ENCODE results near the gene ARNT2.

The ARNT2 gene

GRCh38 chr15:80514071-80514780 is 110.0 kb downstream of the ARNT2 start:
- no peak for DNase-seq (ENCODE audit: low read depth)

DNA sequence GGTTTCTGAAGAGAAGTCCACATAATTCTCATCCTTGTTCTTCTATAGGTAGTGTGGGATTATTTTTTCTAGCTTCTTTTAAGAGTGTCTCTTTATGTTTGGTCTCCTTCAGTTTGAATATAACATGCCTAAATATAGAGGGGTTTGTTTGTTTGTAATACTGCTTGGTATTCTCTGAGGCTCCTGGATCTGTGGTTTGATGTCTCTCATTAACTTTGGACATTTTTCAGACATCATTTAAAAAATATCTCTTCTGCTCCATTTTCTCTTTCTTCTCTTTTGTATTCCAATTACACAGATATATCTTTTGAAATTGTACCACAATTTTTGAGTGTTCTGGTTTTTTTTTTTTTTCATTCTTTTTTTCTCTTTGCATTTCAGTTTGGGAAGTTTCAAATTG is 113.1 kb downstream of the ARNT2 start:
- no peak for DNase-seq (ENCODE audit: low read depth)

DNA sequence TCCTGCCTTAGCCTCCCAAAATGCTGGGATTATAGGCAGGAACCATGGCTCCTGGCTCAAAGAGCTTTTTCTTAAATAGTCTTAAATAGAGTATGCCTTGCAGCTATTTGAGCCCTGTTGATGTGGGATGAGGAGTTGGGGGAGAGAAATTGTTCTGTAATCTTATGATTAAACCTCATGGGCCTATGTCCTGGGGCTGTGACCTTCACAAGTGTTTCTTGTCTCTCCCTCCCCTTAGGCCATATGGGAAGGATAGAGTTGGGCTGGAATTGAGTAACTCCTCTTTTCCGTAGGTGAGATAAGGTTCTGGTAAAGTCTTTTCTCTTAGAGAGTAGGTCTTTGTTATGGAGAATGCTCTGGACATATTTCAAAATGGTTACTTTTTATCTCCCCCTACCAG is 114.3 kb downstream of the ARNT2 start:
- DNase-seq (ENCODE audit: low read depth): no peak

DNA sequence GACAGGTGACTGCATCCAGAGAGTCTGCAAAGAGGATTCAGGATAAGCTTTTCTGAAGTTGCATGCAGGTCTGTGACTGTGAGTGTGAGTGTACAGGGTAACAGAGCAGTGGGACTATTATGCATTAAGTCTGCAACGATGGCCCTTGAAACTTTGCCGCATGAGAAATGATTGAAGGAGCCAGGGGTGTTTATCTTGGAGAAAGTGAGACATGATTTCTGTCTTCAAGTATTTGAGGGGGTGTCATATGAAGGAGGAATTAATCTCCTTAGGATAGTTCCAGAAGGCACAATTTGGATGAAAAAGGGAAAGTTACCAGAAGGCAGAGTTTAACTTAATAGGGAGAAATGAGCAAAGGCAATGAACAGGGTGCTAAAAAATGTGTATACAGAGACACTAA is 119.6 kb downstream of the ARNT2 start:
- DNase-seq (ENCODE audit: low read depth): no peak

GRCh38 chr15:80525853-80526252 is 121.7 kb downstream of the ARNT2 start:
- DNase-seq (ENCODE audit: low read depth): no peak

GRCh38 chr15:80526556-80527340 is 122.6 kb downstream of the ARNT2 start:
- no peak for DNase-seq (ENCODE audit: low read depth)

- DNase-seq (ENCODE audit: low read depth): no peak
These were observed 123.2 kb downstream of the ARNT2 start for GRCh38 chr15:80527406-80527805.

- no peak for DNase-seq (ENCODE audit: low read depth)
These were observed 123.8 kb downstream of the ARNT2 start for GRCh38 chr15:80527961-80528360.

GRCh38 chr15:80530737-80531365 is 126.7 kb downstream of the ARNT2 start:
- no peak for DNase-seq (ENCODE audit: low read depth)

DNA sequence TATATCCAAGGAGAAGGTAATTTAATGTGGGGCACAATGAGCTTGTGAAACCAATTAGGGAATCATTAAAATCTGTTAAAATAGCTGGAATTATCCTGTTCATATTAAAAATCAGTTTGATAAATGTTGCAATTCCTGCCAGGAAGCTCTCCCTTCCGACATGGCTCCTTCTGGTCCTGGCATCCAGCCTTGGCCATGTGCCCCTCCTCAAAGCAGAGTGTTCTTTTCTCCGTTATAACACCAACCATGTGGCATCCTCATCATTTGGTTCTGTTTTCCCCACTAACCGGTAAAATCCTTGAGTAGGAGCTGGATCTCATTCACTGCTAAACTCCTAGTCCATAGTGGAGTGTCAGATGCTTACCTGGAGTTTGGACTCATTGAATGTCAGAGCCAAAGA is 127.2 kb downstream of the ARNT2 start:
- no peak for DNase-seq (ENCODE audit: low read depth)

DNA sequence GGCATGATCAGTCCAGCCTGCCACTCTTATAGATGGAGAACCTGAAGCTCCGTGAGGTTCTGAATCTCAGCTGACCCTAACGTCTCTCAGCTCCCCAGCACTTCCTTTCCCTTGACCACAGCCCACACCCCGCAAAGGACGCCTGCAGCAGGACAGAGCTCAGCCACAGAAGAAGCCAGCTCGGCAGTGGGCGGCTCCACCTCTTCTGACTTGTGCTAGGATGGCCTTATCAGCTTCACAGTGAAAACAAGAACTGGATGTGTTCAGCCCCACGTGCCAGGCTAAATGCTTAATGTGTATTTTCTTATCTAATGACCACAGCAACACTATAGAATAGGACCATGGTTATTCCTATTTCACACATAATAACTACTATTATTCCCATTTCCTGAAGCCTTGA is 127.6 kb downstream of the ARNT2 start:
- DNase-seq (ENCODE audit: low read depth): no peak

DNA sequence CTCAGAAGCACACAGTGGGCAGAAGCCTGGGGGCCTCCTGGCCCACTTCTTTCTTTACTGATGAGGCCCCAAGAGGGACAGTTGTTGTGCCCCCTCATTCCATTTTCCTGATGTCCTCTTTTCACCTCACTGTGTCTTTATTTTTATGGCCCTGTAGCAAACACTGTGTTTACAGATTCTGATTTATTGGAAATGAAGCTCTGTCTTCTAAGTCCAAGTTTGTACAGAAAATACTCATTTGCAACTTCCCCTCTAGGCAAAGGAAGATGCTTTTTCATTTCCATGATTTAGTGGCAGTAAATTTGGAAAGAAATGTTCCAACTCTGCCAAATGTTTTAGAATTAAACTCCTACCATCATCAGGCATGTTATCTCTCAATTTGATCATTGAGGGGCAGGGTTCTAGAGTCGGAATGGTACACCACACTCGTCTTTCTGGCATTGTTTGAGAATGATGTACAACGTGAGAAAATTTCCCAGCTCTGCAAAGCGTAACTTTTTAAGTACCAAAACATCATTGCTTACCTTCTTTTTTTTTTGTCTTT is 129.7 kb downstream of the ARNT2 start:
- DNase-seq (ENCODE audit: low read depth): no peak

GRCh38 chr15:80536231-80536630 is 132.0 kb downstream of the ARNT2 start:
- DNase-seq (ENCODE audit: low read depth): no peak

DNA sequence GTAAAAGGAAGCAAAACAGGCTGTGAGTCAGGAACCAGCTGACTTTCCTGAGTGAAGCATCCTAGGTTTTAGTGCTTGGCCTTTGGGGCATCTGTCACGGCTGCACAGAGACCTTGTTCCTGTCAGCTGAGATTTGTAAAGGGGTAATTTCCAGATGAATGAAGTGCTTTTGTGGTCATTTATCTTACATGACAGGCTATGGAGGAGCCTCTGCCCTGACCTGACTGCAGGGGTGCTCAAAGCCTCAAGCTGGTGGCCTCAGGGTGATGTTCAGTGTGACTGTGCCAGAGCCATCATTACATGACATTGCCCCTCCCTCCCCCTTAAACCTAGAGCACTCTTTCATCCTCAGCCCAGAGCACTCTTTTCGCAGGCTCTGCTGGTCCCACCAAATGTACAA is 132.5 kb downstream of the ARNT2 start:
- DNase-seq (ENCODE audit: low read depth): no peak

GRCh38 chr15:80545078-80545477 is 140.9 kb downstream of the ARNT2 start:
- DNase-seq (ENCODE audit: low read depth): no peak

- no peak for DNase-seq (ENCODE audit: low read depth)
These were observed 143.1 kb downstream of the ARNT2 start for GRCh38 chr15:80547264-80547663.

DNA sequence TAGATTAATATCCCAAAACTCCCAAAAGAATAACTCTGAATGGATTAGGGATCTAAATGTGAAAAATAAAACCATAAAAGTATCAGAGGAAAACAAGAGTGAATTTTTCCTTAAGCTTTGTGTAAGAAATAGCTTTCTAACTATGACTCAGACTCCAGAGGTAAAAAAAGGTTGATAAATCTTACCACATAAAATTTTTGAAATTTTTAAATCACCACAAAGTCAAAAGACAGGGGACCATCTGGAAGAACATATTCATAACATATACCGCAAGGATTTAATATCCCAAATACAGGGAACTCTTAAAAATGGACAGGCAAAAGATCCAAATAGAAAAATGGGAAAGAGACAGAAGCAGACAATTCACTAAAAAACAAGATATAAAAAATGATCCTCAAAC is 145.0 kb downstream of the ARNT2 start:
- no peak for DNase-seq (ENCODE audit: low read depth)

DNA sequence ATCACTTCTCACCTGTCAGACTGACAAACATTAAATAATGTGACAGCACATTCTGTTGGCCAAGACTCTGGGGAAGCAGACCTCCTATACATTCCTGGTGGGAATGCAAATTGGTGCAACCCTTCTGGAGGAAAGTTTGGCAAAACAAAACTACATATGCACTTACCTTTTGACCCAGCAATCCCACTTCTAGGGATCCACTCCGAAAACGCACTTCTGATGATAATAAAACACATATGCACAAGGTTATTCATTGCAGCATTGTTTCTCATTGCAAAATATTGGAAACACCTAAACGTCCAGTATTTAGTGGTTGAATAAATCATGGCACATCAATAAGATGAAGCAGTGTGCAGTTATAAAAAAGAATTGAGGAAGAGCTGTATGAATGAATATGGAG is 145.5 kb downstream of the ARNT2 start:
- DNase-seq (ENCODE audit: low read depth): no peak

- DNase-seq (ENCODE audit: low read depth): no peak
These were observed 146.2 kb downstream of the ARNT2 start for GRCh38 chr15:80550219-80550907.

DNA sequence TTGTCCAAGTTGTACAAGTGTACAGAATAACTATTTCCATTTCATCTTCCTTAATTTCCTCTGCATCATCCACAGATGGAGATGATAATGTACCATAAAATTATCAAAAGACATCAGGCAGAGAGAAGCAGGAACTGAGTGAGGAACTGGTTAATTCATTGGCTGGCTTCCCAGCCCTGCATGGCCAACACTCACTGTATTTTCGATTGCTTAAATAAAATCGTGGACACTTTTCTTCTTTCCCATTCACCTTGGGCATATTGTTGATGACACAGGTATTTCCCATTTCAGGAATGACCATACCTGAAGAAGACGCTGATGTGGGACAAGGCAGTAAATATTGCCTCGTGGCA is 146.7 kb downstream of the ARNT2 start:
- no peak for DNase-seq (ENCODE audit: low read depth)

DNA sequence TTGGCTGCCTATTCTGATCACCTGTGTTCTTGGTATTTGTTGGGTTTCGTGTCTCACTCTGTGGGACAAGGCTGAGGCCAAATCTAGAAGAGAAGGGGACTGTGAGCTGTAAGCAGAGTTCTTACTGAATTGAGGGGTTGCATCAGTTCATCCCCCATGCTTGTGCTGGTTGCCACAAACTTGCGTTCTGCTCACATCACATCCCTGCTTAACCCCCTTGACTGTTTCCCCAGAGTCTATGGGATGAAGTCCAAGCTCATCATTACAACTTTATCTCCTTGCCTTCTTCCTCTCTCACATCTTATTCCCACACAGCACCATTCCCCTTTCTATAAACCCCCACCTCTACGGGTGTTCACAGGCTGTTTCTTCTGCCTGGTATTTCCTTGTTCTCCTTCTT is 147.2 kb downstream of the ARNT2 start:
- DNase-seq (ENCODE audit: low read depth): no peak

DNA sequence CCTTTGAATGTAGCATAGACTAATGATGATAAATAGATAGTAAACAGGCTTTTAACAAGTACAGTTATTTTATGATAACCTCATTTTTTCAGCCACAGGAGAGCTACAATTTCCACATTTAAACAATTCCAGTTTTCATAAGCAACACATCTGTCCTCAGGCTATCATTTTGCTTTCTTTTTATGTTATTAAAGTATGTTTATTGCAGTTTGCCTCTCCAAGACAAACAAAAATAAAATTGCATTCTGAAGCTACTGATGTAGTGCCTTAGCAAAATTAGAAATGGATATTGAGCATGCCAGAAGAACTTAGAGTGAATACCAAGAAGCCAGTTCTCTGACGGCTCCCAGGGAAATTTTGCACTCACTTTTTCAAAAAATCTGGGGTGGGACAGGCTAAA is 150.4 kb downstream of the ARNT2 start:
- DNase-seq (ENCODE audit: low read depth): no peak
